ENCODE data around the gene CABLES1.

The CABLES1 gene

GRCh38 chr18:23212161-23212560 is 76.9 kb downstream of the CABLES1 start:
- no peak overlapping the region for H2BK12ac ChIP-seq (ENCODE audit: low read length)
- no peak overlapping the region for H2BK120ac ChIP-seq (ENCODE audit: low read depth, low read length)
- no peak overlapping the region for H3K27ac ChIP-seq (replicated peaks; ENCODE audit: low read length)
- no peak overlapping the region for H3K18ac ChIP-seq (ENCODE audit: low read length)
- H3K79me1 ChIP-seq (ENCODE audit: low read depth, low read length): no peaks in the 10 kb centered on the region
- no peak overlapping the region for H2BK15ac ChIP-seq (ENCODE audit: low read length)
- H3K27me3 ChIP-seq (ENCODE audit: control insufficient read depth in 3 of 3, insufficient read depth in 3 of 3, low read depth in 1 of 3, low read length in 3 of 3): no peaks in the 10 kb centered on the region
- no peak overlapping the region for H3K4me3 ChIP-seq (ENCODE audit: low read length in 2 of 2)
- DNase-seq (ENCODE audit: low spot score): no peak
- no peak overlapping the region for H3K9ac ChIP-seq (ENCODE audit: low read depth, low read length, poor library complexity)
- peaks cover 0 to 3% of the 10 kb centered on the region in 2 donors for H3K4me1 ChIP-seq (ENCODE audit: control insufficient read depth in 2 of 2, insufficient read depth in 1 of 2, low read depth in 1 of 2, low read length in 2 of 2)
- no peak overlapping the region for H3K14ac ChIP-seq (ENCODE audit: low read length)
- no peak overlapping the region for H3K4ac ChIP-seq (ENCODE audit: low read length)
- H4K8ac ChIP-seq (ENCODE audit: low read depth, low read length): no peak overlapping the region
- peaks cover 4 to 8% of the 10 kb centered on the region in 2 donors for H3K9me3 ChIP-seq (replicated peaks in 1 of 2; ENCODE audit: control insufficient read depth in 2 of 2, insufficient read depth in 1 of 2, low read depth in 1 of 2, low read length in 2 of 2)
- WGBS, 2 donors (ENCODE audit: extremely low coverage in 2 of 2, insufficient read length in 2 of 2, insufficient replicate concordance in 1 of 2): no CpG with 5 or more reads among the region's 3 CpGs
- H2AFZ ChIP-seq (ENCODE audit: low read length): no peak overlapping the region
- H2BK5ac ChIP-seq (ENCODE audit: low read length): no peak overlapping the region
- H4K91ac ChIP-seq (ENCODE audit: low read depth, low read length, poor library complexity): no peak overlapping the region
- no peak overlapping the region for H3K23ac ChIP-seq (ENCODE audit: low read depth, low read length, poor library complexity)
- H3K36me3 ChIP-seq (replicated peaks in 1 of 2; ENCODE audit: control insufficient read depth in 2 of 2, insufficient read depth in 2 of 2, low read length in 2 of 2): peaks cover 1 to 13% of the 10 kb centered on the region in 2 donors
- H3K4me2 ChIP-seq (ENCODE audit: insufficient read depth, low read length, poor library complexity, severe bottlenecking): no peak overlapping the region
- no peak overlapping the region for H2AK5ac ChIP-seq (ENCODE audit: low read depth, low read length)

- Histone ChIP-seq H3K9ac (ENCODE audit: low read depth, low read length, poor library complexity) (no peak overlapping the region), H2AK5ac (ENCODE audit: low read depth, low read length) (no peak overlapping the region), H3K36me3 (replicated peaks in 1 of 2; ENCODE audit: control insufficient read depth in 2 of 2, insufficient read depth in 2 of 2, low read length in 2 of 2) (peaks cover 1 to 13% of the 10 kb centered on the region in 2 donors), H3K4me3 (ENCODE audit: low read length in 2 of 2) (no peak overlapping the region), H2BK15ac (ENCODE audit: low read length) (no peak overlapping the region), H3K27ac (replicated peaks; ENCODE audit: low read length) (no peak overlapping the region), H3K27me3 (ENCODE audit: control insufficient read depth in 3 of 3, insufficient read depth in 3 of 3, low read depth in 1 of 3, low read length in 3 of 3) (no peaks in the 10 kb centered on the region), H2BK12ac (ENCODE audit: low read length) (no peak overlapping the region), H2BK120ac (ENCODE audit: low read depth, low read length) (no peak overlapping the region), H4K8ac (ENCODE audit: low read depth, low read length) (no peak overlapping the region), H3K4ac (ENCODE audit: low read length) (no peak overlapping the region), H3K79me1 (ENCODE audit: low read depth, low read length) (no peaks in the 10 kb centered on the region), H3K18ac (ENCODE audit: low read length) (no peak overlapping the region), H2AFZ (ENCODE audit: low read length) (no peak overlapping the region), H3K14ac (ENCODE audit: low read length) (no peak overlapping the region), H4K91ac (ENCODE audit: low read depth, low read length, poor library complexity) (no peak overlapping the region), H3K23ac (ENCODE audit: low read depth, low read length, poor library complexity) (no peak overlapping the region), H2BK5ac (ENCODE audit: low read length) (no peak overlapping the region), H3K9me3 (replicated peaks in 1 of 2; ENCODE audit: control insufficient read depth in 2 of 2, insufficient read depth in 1 of 2, low read depth in 1 of 2, low read length in 2 of 2) (peaks cover 4 to 8% of the 10 kb centered on the region in 2 donors), H3K4me2 (ENCODE audit: insufficient read depth, low read length, poor library complexity, severe bottlenecking) (no peak overlapping the region), H3K4me1 (ENCODE audit: control insufficient read depth in 2 of 2, insufficient read depth in 1 of 2, low read depth in 1 of 2, low read length in 2 of 2) (peaks cover 0 to 3% of the 10 kb centered on the region in 2 donors)
- no peak for DNase-seq (ENCODE audit: low spot score)
Observed at GRCh38 chr18:23213200-23213599, 77.9 kb downstream of the CABLES1 start.

GRCh38 chr18:23217781-23218180 is 82.5 kb downstream of the CABLES1 start:
- Histone ChIP-seq H3K23ac (ENCODE audit: low read depth, low read length, poor library complexity) (no peak overlapping the region), H3K9ac (ENCODE audit: low read depth, low read length, poor library complexity) (no peak overlapping the region), H3K27me3 (ENCODE audit: control insufficient read depth in 3 of 3, insufficient read depth in 3 of 3, low read depth in 1 of 3, low read length in 3 of 3) (no peaks in the 10 kb centered on the region), H2AK5ac (ENCODE audit: low read depth, low read length) (no peak overlapping the region), H4K8ac (ENCODE audit: low read depth, low read length) (no peak overlapping the region), H2AFZ (ENCODE audit: low read length) (no peak overlapping the region), H3K36me3 (replicated peaks in 1 of 2; ENCODE audit: control insufficient read depth in 2 of 2, insufficient read depth in 2 of 2, low read length in 2 of 2) (peaks cover 1 to 9% of the 10 kb centered on the region in 2 donors), H3K27ac (replicated peaks; ENCODE audit: low read length) (no peak overlapping the region), H3K79me1 (ENCODE audit: low read depth, low read length) (no peaks in the 10 kb centered on the region), H3K18ac (ENCODE audit: low read length) (no peak overlapping the region), H3K4me2 (ENCODE audit: insufficient read depth, low read length, poor library complexity, severe bottlenecking) (no peak overlapping the region), H2BK12ac (ENCODE audit: low read length) (no peak overlapping the region), H3K4me3 (ENCODE audit: low read length in 2 of 2) (no peak overlapping the region), H2BK5ac (ENCODE audit: low read length) (no peak overlapping the region), H3K14ac (ENCODE audit: low read length) (no peak overlapping the region), H4K91ac (ENCODE audit: low read depth, low read length, poor library complexity) (no peak overlapping the region), H2BK120ac (ENCODE audit: low read depth, low read length) (no peak overlapping the region), H2BK15ac (ENCODE audit: low read length) (no peak overlapping the region), H3K4ac (ENCODE audit: low read length) (no peak overlapping the region), H3K9me3 (replicated peaks in 1 of 2; ENCODE audit: control insufficient read depth in 2 of 2, insufficient read depth in 1 of 2, low read depth in 1 of 2, low read length in 2 of 2) (no peaks in the 10 kb centered on the region), H3K4me1 (ENCODE audit: control insufficient read depth in 2 of 2, insufficient read depth in 1 of 2, low read depth in 1 of 2, low read length in 2 of 2) (peaks cover 0 to 3% of the 10 kb centered on the region in 2 donors)
- no CpG with 5 or more reads among the region's 11 CpGs for WGBS, 2 donors (ENCODE audit: extremely low coverage in 2 of 2, insufficient read length in 2 of 2, insufficient replicate concordance in 1 of 2)
- no peak for DNase-seq (ENCODE audit: low spot score)

- Histone ChIP-seq H3K9ac (ENCODE audit: low read depth, low read length, poor library complexity) (no peak overlapping the region), H2AK5ac (ENCODE audit: low read depth, low read length) (no peak overlapping the region), H3K4me3 (ENCODE audit: low read length in 2 of 2) (no peak overlapping the region), H3K9me3 (replicated peaks in 1 of 2; ENCODE audit: control insufficient read depth in 2 of 2, insufficient read depth in 1 of 2, low read depth in 1 of 2, low read length in 2 of 2) (no peaks in the 10 kb centered on the region), H4K8ac (ENCODE audit: low read depth, low read length) (no peak overlapping the region), H2AFZ (ENCODE audit: low read length) (no peak overlapping the region), H4K91ac (ENCODE audit: low read depth, low read length, poor library complexity) (no peak overlapping the region), H2BK15ac (ENCODE audit: low read length) (no peak overlapping the region), H3K36me3 (replicated peaks in 1 of 2; ENCODE audit: control insufficient read depth in 2 of 2, insufficient read depth in 2 of 2, low read length in 2 of 2) (peaks cover 0 to 1% of the 10 kb centered on the region in 2 donors), H3K14ac (ENCODE audit: low read length) (no peak overlapping the region), H3K79me1 (ENCODE audit: low read depth, low read length) (no peaks in the 10 kb centered on the region), H3K4ac (ENCODE audit: low read length) (no peak overlapping the region), H3K4me1 (ENCODE audit: control insufficient read depth in 2 of 2, insufficient read depth in 1 of 2, low read depth in 1 of 2, low read length in 2 of 2) (peaks cover 0 to 2% of the 10 kb centered on the region in 2 donors), H2BK12ac (ENCODE audit: low read length) (no peak overlapping the region), H3K27ac (replicated peaks; ENCODE audit: low read length) (no peak overlapping the region), H3K4me2 (ENCODE audit: insufficient read depth, low read length, poor library complexity, severe bottlenecking) (no peak overlapping the region), H2BK5ac (ENCODE audit: low read length) (no peak overlapping the region), H2BK120ac (ENCODE audit: low read depth, low read length) (no peak overlapping the region), H3K27me3 (ENCODE audit: control insufficient read depth in 3 of 3, insufficient read depth in 3 of 3, low read depth in 1 of 3, low read length in 3 of 3) (no peaks in the 10 kb centered on the region), H3K23ac (ENCODE audit: low read depth, low read length, poor library complexity) (no peak overlapping the region), H3K18ac (ENCODE audit: low read length) (peak overlapping the region; percentile 77)
- no CpG with 5 or more reads among the region's 8 CpGs for WGBS, 2 donors (ENCODE audit: extremely low coverage in 2 of 2, insufficient read length in 2 of 2, insufficient replicate concordance in 1 of 2)
- no peak for DNase-seq (ENCODE audit: low spot score)
Observed at GRCh38 chr18:23220355-23220754, 85.1 kb downstream of the CABLES1 start.

Data from neuronal stem cell (in vitro differentiated cells).